GM10248 (cell line): ENCODE measurements around the gene PTPN13.

Experiments
- CTCF ChIA-PET: fragments of 300-600 bp; sonication (Branson Sonifier 250); formaldehyde crosslinking; extraction: SDS; loops from one replicate; lab custom pipeline; 2021; ENCODE audit warnings: antibody characterized with exemption; lab: Yijun Ruan, JAX
- POLR2A ChIA-PET: fragments of 350-650 bp; sonication (Branson Sonifier 250); formaldehyde crosslinking; extraction: SDS; loops from one replicate; lab custom pipeline; 2020; ENCODE audit warnings: antibody characterized with exemption; lab: Yijun Ruan, JAX
- DNase-seq: peaks from one replicate; pipeline ENCODE4 v3.0.0; 2012; ENCODE audit errors: extremely low spot score
- TF ChIP-seq, protein P1 (sequence below): IDR thresholded peaks from 2 replicates; pipeline ENCODE4 v1.5.1; 2012; ENCODE audit warnings: mild to moderate bottlenecking, low read depth; ENCODE audit errors: extremely low read depth, missing control alignments, control extremely low read depth

PTPN13 gene

DNA sequence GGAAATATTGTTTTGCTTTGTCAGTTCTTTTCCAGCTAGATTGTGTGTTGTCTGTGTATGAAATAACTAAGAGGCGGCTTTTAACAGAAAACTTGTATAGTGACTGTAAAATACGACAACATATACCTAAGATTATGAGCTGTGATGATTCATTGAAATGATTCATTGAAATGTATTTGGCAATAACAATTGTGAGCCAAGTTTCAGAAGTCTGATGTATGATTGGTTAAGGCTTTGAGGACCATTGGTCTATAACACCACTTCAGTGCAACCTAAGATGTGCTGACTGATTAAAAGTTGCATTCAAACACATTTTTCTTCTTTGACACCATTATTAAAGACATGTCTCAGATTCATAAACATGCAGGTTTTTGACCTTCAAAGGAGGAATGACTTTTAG is 76.6 kb downstream of the PTPN13 start:
- POLR2A ChIA-PET = no interaction called here
- CTCF ChIA-PET = interaction anchor here (1.7 kb wide), 1 partner anchor 11 kb away, joined by 4 read pairs; no protein-coding TSS in a partner anchor
- TF ChIP-seq, protein P1, sequence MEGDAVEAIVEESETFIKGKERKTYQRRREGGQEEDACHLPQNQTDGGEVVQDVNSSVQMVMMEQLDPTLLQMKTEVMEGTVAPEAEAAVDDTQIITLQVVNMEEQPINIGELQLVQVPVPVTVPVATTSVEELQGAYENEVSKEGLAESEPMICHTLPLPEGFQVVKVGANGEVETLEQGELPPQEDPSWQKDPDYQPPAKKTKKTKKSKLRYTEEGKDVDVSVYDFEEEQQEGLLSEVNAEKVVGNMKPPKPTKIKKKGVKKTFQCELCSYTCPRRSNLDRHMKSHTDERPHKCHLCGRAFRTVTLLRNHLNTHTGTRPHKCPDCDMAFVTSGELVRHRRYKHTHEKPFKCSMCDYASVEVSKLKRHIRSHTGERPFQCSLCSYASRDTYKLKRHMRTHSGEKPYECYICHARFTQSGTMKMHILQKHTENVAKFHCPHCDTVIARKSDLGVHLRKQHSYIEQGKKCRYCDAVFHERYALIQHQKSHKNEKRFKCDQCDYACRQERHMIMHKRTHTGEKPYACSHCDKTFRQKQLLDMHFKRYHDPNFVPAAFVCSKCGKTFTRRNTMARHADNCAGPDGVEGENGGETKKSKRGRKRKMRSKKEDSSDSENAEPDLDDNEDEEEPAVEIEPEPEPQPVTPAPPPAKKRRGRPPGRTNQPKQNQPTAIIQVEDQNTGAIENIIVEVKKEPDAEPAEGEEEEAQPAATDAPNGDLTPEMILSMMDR = no peak
- no peak for DNase-seq

- TF ChIP-seq, protein P1 = no peak
- no peak for DNase-seq
- POLR2A ChIA-PET = no interaction called here
- CTCF ChIA-PET = interaction anchor here (1.1 kb wide), 1 partner anchor 33 kb away, joined by 3 read pairs; no protein-coding TSS in a partner anchor
Observed at GRCh38 chr4:86675548-86675947, 81.4 kb downstream of the PTPN13 start.

DNA sequence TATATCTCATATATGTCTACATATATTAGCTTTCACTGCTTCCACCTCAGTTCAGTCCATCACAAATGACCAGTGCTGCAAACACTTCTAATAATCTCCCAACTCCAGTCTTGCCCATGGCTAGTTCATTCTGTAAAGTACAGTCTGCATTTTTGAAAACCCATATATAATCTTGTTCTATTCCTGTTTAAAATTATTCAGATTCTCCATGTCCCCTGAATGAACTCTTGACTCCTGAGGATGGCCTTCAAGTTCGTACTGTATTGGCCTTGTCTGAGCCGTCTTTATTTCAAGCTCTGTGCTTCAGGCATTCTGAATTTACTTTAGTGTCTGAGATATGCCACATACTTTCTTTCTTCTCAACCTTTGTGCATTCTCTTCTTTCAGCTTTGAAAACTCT is 84.7 kb downstream of the PTPN13 start:
- CTCF ChIA-PET = interaction anchor here (1.1 to 1.3 kb wide), 2 partner anchors 11 to 37 kb away, joined by 3 read pairs; no protein-coding TSS in a partner anchor
- TF ChIP-seq, protein P1 = no peak
- DNase-seq = no peak
- POLR2A ChIA-PET = no interaction called here

DNA sequence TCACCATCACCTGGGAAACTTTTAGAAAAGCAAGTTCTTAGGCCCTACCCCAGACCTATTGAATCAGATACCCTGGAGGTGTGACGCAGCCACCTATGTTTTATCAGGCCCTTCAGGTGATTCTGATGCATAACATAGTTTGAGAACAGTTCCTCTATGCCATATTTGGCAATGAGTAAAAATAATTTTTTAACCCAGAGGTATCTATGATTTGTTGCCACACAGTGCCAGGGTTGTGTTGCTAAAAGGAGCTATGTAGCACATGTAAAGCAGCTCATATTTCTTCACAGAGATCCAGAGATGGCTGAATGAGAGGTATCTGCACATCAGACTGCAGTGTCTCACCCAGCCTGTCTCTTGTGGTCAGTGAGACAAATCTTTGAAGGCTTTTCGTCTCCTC is 85.3 kb downstream of the PTPN13 start:
- no peak for DNase-seq
- POLR2A ChIA-PET = no interaction called here
- TF ChIP-seq, protein P1 = no peak
- CTCF ChIA-PET = interaction anchor here (0.8 to 1.3 kb wide), 3 partner anchors 11 to 36 kb away, joined by 3 read pairs; no protein-coding TSS in a partner anchor

DNA sequence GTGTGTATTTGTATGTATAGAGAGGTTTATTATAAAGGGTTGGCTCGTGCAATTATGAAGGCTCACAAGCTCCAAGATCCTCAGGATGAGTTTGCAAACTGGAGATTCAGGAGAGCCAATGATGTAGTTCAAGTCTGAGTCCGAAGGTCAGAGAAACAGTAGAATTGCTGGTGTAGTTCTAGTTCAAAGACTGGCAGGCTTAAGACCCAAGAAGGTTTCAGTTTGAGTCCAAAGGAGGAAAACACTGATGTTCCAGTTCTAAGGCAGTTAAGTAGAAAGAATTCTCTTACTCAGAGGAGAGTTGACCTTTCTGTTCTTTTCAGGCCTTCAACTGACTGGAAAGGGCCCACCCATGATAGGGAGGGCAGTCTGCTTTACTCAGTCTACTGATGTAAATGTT is 89.1 kb downstream of the PTPN13 start:
- TF ChIP-seq, protein P1 = no peak
- CTCF ChIA-PET = interaction anchor here (0.9 kb wide), 1 partner anchor 9 kb away, joined by 3 read pairs; no protein-coding TSS in a partner anchor
- no peak for DNase-seq
- POLR2A ChIA-PET = no interaction called here

DNA sequence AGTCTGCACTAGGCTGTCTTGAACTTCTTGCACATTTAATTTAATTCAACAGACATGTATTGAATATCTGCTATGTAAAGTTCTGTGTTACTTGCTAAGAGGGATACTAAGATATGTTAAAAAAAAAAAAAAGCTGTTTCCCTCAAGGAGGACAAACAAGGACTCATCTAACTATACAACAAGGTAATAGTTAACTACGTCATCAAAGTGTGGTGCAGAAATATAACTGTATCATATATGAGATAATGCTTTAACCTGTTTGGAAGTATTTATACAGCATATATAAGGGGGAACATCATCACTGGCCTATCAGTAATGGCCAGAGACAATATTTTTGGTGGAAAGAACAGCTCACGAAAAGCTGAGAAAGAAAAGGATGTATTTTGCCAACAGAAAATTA is 89.9 kb downstream of the PTPN13 start:
- TF ChIP-seq, protein P1 = no peak
- no peak for DNase-seq
- POLR2A ChIA-PET = no interaction called here
- CTCF ChIA-PET = interaction anchor here (0.9 kb wide), 1 partner anchor 10 kb away, joined by 3 read pairs; no protein-coding TSS in a partner anchor
